Measurements from ENCODE around the gene CPEB3. TPM values are rescaled to one million over a fixed set of nuclear protein-coding genes. Genes with fewer than 3 reads are reported as not detected.

Gene CPEB3
- total and polyA plus RNA-seq, 2 donors (not counting 3 experiments of a cell fraction or from before 2014, with no cell fraction given): 0.80 to 2.2 TPM

DNA sequence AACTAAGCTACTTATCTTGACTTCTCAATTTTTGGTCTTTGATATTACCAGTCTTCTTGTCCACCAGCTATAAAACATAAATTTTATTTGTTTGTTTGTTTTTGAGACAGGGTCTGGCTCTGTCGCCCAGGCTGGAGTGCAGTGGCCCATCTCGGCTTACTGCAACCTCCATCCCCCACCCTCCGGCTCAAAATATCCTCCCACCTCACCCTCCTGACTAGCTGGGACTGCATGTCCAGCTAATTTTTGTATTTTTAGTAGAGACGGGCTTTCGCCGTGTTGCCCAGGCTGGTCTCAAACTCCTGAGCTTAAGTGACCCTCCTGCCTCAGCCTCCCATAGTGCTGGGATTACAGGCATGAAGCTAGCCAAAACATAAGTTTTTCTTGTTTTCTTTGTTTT is 7.6 kb upstream of the CPEB3 start:
- FAIRE-seq: no peak
- peaks cover 91% of the 10 kb centered on the region for H3K79me2 ChIP-seq (ENCODE audit: control insufficient read depth, insufficient read depth, low read length)
- no peak overlapping the region for H3K9ac ChIP-seq (replicated peaks; ENCODE audit: extremely low read depth, insufficient read depth, low read length)
- ChIA-PET CTCF (interaction anchor here (1.0 to 1.2 kb wide), 3 partner anchors 9 to 211 kb away, joined by 3 to 7 read pairs (median 6); no protein-coding TSS in a partner anchor), POLR2A (no interaction called here)
- TF ChIP-seq MYC (IDR thresholded peaks at IDR 0.05; ENCODE audit: low read depth, low read length) (no peak), MAX (IDR thresholded peaks at IDR 0.05; ENCODE audit: insufficient read depth, insufficient read length) (no peak), FOS (IDR thresholded peaks at IDR 0.05; ENCODE audit: borderline replicate concordance, insufficient read depth, low read length) (no peak), POLR2A (IDR thresholded peaks at IDR 0.05; ENCODE audit: low read depth, low read length) (no peak), EZH2 (IDR thresholded peaks at IDR 0.05; ENCODE audit: borderline replicate concordance, low read depth, low read length, severe bottlenecking) (no peak)
- BruUV-seq (replicated peaks): no TSS peak
- DNase-seq (ENCODE audit: low read depth, low spot score): no peak
- dilution Hi-C loops (cut with MboI; ENCODE audit: extremely low pct_ligation_motif_present, low sequenced_read_pairs) (no loop called here), intact Hi-C loops (cut with micrococcal nuclease) (no loop called here)
- peaks cover 0 to 1% of the 10 kb centered on the region in 2 experiments for H3K36me3 ChIP-seq (ENCODE audit: control insufficient read depth in 2 of 2, extremely low read depth in 1 of 2, insufficient read depth in 2 of 2, low read length in 2 of 2)
- H3K4me1 ChIP-seq (ENCODE audit: control insufficient read depth, extremely low read depth, insufficient read depth, low read length): peaks cover 8% of the 10 kb centered on the region
- peak overlapping the region; percentile 21 for H3K4me2 ChIP-seq (ENCODE audit: insufficient read depth, low read length)
- H3K9me3 ChIP-seq (replicated peaks; ENCODE audit: control insufficient read depth, insufficient read depth, low read length): no peaks in the 10 kb centered on the region
- no peak overlapping the region for H2AFZ ChIP-seq (ENCODE audit: low read depth, low read length)
- no peak overlapping the region for H3K4me3 ChIP-seq (replicated peaks in 1 of 3; ENCODE audit: insufficient read depth in 1 of 3, low read depth in 1 of 3, low read length in 3 of 3)
- no peak overlapping the region for H3K27ac ChIP-seq (ENCODE audit: insufficient read depth, low read depth, low read length)
- H4K20me1 ChIP-seq (replicated peaks; ENCODE audit: control insufficient read depth, extremely low read depth, insufficient read depth, low read length): peaks cover 11% of the 10 kb centered on the region
- H3K27me3 ChIP-seq (ENCODE audit: control insufficient read depth in 2 of 2, insufficient read depth in 2 of 2, low read length in 2 of 2): no peaks in the 10 kb centered on the region
- H3K9me1 ChIP-seq (replicated peaks; ENCODE audit: control insufficient read depth, extremely low read depth, insufficient read depth, low read length): no peaks in the 10 kb centered on the region

- peaks cover 5% of the 10 kb centered on the region for H4K20me1 ChIP-seq (replicated peaks; ENCODE audit: control insufficient read depth, extremely low read depth, insufficient read depth, low read length)
- BruUV-seq (replicated peaks): no TSS peak
- dilution Hi-C loops (cut with MboI; ENCODE audit: extremely low pct_ligation_motif_present, low sequenced_read_pairs): no loop called here
Measured at GRCh38 chr10:92291921-92292845, 1.3 kb upstream of the CPEB3 start.

More at GRCh38 chr10:92291921-92292845, 1.3 kb upstream of the CPEB3 start:
- ChIA-PET CTCF (interaction anchor here (0.6 to 3.7 kb wide), 18 partner anchors 8 to 207 kb away, joined by 3 to 87 read pairs (median 4); no protein-coding TSS in a partner anchor), POLR2A (interaction anchor here (1.2 to 1.3 kb wide), 2 partner anchors 44 to 81 kb away, joined by 3 to 5 read pairs; no protein-coding TSS in a partner anchor)
- peak overlapping the region; percentile 94 for H3K4me2 ChIP-seq (ENCODE audit: insufficient read depth, low read length)
- peaks cover 0 to 1% of the 10 kb centered on the region in 2 experiments for H3K36me3 ChIP-seq (ENCODE audit: control insufficient read depth in 2 of 2, extremely low read depth in 1 of 2, insufficient read depth in 2 of 2, low read length in 2 of 2)
- FAIRE-seq (peak; percentile 73), DNase-seq (ENCODE audit: low read depth, low spot score) (peak; percentile 71)
- no peaks in the 10 kb centered on the region for H3K9me1 ChIP-seq (replicated peaks; ENCODE audit: control insufficient read depth, extremely low read depth, insufficient read depth, low read length)
- TF ChIP-seq FOS (IDR thresholded peaks at IDR 0.05; ENCODE audit: borderline replicate concordance, insufficient read depth, low read length): peak; percentile 73
- no peak for TF ChIP-seq POLR2AphosphoS5 (IDR thresholded peaks at IDR 0.05; ENCODE audit: insufficient read depth, low read depth, low read length)
- TF ChIP-seq GATA2 (IDR thresholded peaks at IDR 0.05; ENCODE audit: insufficient read depth, insufficient read length, low read depth, low read length): peak; percentile 49
- peak; percentile 70 for TF ChIP-seq JUN (IDR thresholded peaks at IDR 0.05; ENCODE audit: borderline replicate concordance, insufficient read depth, insufficient read length, low read depth)
- TF ChIP-seq POLR2A (IDR thresholded peaks at IDR 0.05; ENCODE audit: low read depth, low read length): no peak
- peak; percentile 45 to 54 for TF ChIP-seq CTCF (IDR thresholded peaks at IDR 0.05; ENCODE audit: extremely low read depth in 1 of 2, insufficient read depth in 1 of 2, low read depth in 1 of 2, low read length in 2 of 2)
- no peak overlapping the region for H2AFZ ChIP-seq (ENCODE audit: low read depth, low read length)
- peaks cover 59% of the 10 kb centered on the region for H3K79me2 ChIP-seq (ENCODE audit: control insufficient read depth, insufficient read depth, low read length)
- H3K27ac ChIP-seq (ENCODE audit: insufficient read depth, low read depth, low read length): peak overlapping the region; percentile 87
- H3K4me3 ChIP-seq (replicated peaks in 1 of 3; ENCODE audit: insufficient read depth in 1 of 3, low read depth in 1 of 3, low read length in 3 of 3): peak overlapping the region; percentile 66 to 99 (median 79)
- no peaks in the 10 kb centered on the region for H3K9me3 ChIP-seq (replicated peaks; ENCODE audit: control insufficient read depth, insufficient read depth, low read length)
- peaks cover 15% of the 10 kb centered on the region for H3K4me1 ChIP-seq (ENCODE audit: control insufficient read depth, extremely low read depth, insufficient read depth, low read length)
- intact Hi-C loops (cut with micrococcal nuclease): loop anchor here (1.0 to 5.0 kb wide), 6 partner anchors 52 to 282 kb away; partner anchors contain the start of gene IDE
- H3K9ac ChIP-seq (replicated peaks; ENCODE audit: extremely low read depth, insufficient read depth, low read length): peak overlapping the region; percentile 87
- no peaks in the 10 kb centered on the region for H3K27me3 ChIP-seq (ENCODE audit: control insufficient read depth in 2 of 2, insufficient read depth in 2 of 2, low read length in 2 of 2)

All from endothelial cell of umbilical vein (primary cell).